Activated naive CD8-positive, alpha-beta T cell (primary cell): Measurements from ENCODE around the gene MMP2.

Experiments
- H3K27ac Mint-ChIP-seq: one replicate; pipeline ENCODE4 v1.8.0; 2021; ENCODE audit warnings: mixed read lengths
- H3K27me3 Mint-ChIP-seq: one replicate; pipeline ENCODE4 v1.8.0; 2021; ENCODE audit warnings: mixed read lengths
- H3K36me3 Mint-ChIP-seq: one replicate; pipeline ENCODE4 v1.8.0; 2021; ENCODE audit warnings: mixed read lengths
- H3K4me1 Mint-ChIP-seq: one replicate; pipeline ENCODE4 v1.8.0; 2021; ENCODE audit warnings: low read depth, mixed read lengths
- H3K4me3 Mint-ChIP-seq: one replicate; pipeline ENCODE4 v1.8.0; 2021; ENCODE audit warnings: mild to moderate bottlenecking, mixed read lengths
- H3K9me3 Mint-ChIP-seq: one replicate; pipeline ENCODE4 v1.8.0; 2021; ENCODE audit warnings: low read depth, mixed read lengths

The MMP2 gene

GRCh38 chr16:55496509-55497145, 17.6 kb downstream of the MMP2 start:
- no peaks in the 10 kb centered on the region for H3K36me3 Mint-ChIP-seq
- H3K27me3 Mint-ChIP-seq = peaks cover 8% of the 10 kb centered on the region
- H3K9me3 Mint-ChIP-seq = no peaks in the 10 kb centered on the region
- no peak overlapping the region for H3K4me3 Mint-ChIP-seq
- peaks cover 7% of the 10 kb centered on the region for H3K4me1 Mint-ChIP-seq
- H3K27ac Mint-ChIP-seq = no peak overlapping the region

DNA sequence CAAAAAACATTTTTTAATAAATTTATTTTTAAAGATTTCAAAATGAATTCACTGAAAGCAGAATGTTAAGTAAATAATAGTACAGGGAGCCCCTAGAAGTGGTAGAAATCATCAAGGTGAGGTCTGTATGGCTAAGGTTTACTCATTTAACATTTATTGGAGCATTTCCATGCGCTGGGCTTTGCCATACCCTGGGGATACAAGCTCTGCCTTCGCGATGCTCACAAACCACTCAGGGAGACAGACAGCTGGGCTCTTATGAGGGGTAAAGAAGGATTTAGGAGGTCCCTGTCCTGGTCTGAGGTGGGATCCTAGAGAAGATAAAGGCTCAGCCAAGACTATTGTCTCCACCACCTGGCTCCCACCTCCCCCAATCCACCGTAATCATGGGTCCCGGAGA, 18.6 kb downstream of the MMP2 start:
- Mint-ChIP-seq H3K4me1 (peaks cover 7% of the 10 kb centered on the region), H3K27me3 (peaks cover 8% of the 10 kb centered on the region), H3K9me3 (no peaks in the 10 kb centered on the region), H3K36me3 (no peaks in the 10 kb centered on the region), H3K4me3 (no peak overlapping the region), H3K27ac (no peak overlapping the region)

- H3K4me3 Mint-ChIP-seq = no peak overlapping the region
- H3K27me3 Mint-ChIP-seq = peaks cover 8% of the 10 kb centered on the region
- no peaks in the 10 kb centered on the region for H3K36me3 Mint-ChIP-seq
- no peaks in the 10 kb centered on the region for H3K9me3 Mint-ChIP-seq
- no peak overlapping the region for H3K27ac Mint-ChIP-seq
- H3K4me1 Mint-ChIP-seq = peaks cover 7% of the 10 kb centered on the region
Observed at GRCh38 chr16:55498101-55498500, 19.1 kb downstream of the MMP2 start.

- Mint-ChIP-seq H3K9me3 (no peaks in the 10 kb centered on the region), H3K27ac (no peak overlapping the region), H3K36me3 (no peaks in the 10 kb centered on the region), H3K27me3 (peaks cover 8% of the 10 kb centered on the region), H3K4me3 (no peak overlapping the region), H3K4me1 (peaks cover 7% of the 10 kb centered on the region)
Observed at GRCh38 chr16:55499281-55499680, 20.3 kb downstream of the MMP2 start.

DNA sequence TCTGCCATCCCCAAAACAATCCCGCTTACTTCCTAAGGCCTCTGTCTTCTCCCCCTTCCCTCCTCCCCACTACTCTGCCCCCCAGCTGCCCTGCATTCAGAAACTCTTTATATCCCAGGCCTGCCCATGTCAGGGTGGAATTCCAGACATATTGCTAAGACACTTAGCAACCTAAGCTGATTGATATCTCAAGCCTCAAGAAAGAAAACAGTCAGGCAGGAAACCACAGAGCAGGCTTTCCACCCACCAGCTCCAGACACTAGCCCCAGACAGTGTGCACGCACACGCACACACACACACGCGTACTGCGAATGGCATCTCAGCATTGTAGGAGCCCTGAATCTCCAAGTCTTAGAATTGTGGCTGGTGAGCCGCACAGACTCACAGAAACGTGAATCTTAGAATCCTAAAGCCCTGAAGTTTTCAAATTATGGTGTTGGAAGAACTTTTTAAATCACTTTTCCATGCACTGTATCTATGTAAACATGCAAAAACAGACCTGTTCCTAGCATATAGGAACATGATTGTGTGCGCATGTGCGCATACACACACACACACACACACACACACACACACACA, 21.0 kb downstream of the MMP2 start:
- no peak overlapping the region for H3K4me3 Mint-ChIP-seq
- no peaks in the 10 kb centered on the region for H3K9me3 Mint-ChIP-seq
- H3K27ac Mint-ChIP-seq = no peak overlapping the region
- H3K4me1 Mint-ChIP-seq = peaks cover 7% of the 10 kb centered on the region
- H3K36me3 Mint-ChIP-seq = no peaks in the 10 kb centered on the region
- H3K27me3 Mint-ChIP-seq = peaks cover 8% of the 10 kb centered on the region

DNA sequence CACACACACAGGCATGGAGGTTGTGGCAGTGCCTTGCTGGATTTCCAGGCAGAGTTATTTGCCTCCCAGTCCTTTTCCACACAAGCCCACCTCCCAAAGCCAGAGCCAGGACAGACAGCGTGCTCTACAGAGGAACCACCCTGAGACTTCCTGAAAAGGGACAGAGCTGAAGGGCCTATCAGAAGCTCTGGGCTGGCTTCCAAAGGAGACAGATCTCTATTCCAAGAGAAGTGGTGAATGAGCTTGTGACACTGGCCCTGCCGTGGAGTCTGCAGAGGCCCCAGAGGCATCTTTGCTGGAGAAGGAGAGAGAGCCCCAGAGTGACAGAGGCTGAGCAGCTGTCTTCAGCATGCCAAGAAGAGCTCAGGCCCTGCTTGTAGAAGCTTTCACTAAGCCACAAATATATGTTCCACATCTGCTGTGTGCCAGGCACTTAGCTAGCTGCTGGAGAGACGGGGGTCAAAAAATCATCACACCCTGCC, 21.6 kb downstream of the MMP2 start:
- Mint-ChIP-seq H3K27ac (no peak overlapping the region), H3K27me3 (peaks cover 8% of the 10 kb centered on the region), H3K36me3 (no peaks in the 10 kb centered on the region), H3K9me3 (no peaks in the 10 kb centered on the region), H3K4me1 (peaks cover 7% of the 10 kb centered on the region), H3K4me3 (no peak overlapping the region)

DNA sequence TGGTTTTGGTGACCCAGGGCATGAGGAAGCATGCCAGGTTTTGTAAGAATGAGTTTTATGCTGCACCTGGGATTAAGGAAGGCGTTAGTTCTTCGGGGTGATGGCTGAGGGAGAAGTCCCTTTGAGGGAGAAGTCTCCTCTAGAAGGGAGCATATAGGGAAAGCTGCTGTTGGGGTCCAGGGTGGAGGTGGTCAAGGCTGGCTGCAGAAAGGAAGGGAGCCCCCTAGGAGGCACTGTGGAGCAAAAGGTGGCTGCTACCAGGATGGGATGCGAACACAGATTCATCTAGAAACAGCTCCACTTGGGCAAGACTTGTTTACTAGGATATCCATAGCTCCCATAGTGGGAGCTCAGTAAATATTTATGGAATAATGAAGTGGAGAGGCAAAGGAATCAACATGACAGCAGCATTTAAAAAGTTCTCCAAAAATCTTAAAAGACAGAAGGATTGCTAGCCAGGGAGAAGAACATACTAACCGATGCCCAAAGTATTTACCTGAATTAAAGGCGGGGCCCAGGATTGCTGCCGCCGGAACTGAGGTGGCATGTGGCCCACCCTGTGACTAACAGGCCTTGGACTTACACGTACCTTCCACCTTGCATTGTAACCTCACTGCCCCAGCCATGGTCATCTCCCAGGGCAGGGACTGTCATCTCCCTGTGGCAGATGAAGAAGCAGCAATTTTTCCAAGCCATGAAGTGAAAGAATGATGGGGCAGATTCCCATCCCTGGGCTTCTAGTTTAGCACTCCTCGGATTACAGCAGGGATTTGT, 22.7 kb downstream of the MMP2 start:
- Mint-ChIP-seq H3K4me1 (peaks cover 7% of the 10 kb centered on the region), H3K4me3 (no peak overlapping the region), H3K27ac (no peak overlapping the region), H3K36me3 (no peaks in the 10 kb centered on the region), H3K27me3 (peaks cover 3% of the 10 kb centered on the region), H3K9me3 (no peaks in the 10 kb centered on the region)

DNA sequence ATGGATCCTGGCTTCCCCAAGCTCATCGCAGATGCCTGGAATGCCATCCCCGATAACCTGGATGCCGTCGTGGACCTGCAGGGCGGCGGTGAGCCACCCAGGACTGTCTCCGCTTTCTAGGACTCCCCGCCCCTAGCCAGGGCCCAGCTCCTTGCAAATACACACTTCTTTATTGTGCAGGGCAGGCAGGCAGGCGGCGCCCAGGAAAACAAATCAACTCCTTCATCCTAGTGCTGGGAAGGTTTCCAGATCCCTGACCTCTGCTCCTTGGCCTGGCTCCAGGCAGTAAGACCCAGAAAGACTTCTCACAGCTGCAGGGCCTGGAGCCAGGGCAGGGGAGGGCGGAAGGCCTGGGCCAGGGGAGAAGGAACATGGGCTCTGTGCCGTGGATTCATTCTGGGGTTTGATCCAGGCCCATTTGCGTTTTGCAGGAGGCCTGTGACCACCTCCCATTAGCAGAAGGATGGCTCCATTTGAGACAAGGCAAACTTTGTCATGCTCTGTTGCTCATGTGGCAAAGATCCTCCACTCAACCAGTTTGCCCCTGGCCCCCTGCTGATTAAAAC, 23.9 kb downstream of the MMP2 start:
- no peak overlapping the region for H3K4me3 Mint-ChIP-seq
- H3K4me1 Mint-ChIP-seq = peaks cover 4% of the 10 kb centered on the region
- H3K27ac Mint-ChIP-seq = no peak overlapping the region
- H3K36me3 Mint-ChIP-seq = no peaks in the 10 kb centered on the region
- no peaks in the 10 kb centered on the region for H3K9me3 Mint-ChIP-seq
- H3K27me3 Mint-ChIP-seq = peaks cover 2% of the 10 kb centered on the region

DNA sequence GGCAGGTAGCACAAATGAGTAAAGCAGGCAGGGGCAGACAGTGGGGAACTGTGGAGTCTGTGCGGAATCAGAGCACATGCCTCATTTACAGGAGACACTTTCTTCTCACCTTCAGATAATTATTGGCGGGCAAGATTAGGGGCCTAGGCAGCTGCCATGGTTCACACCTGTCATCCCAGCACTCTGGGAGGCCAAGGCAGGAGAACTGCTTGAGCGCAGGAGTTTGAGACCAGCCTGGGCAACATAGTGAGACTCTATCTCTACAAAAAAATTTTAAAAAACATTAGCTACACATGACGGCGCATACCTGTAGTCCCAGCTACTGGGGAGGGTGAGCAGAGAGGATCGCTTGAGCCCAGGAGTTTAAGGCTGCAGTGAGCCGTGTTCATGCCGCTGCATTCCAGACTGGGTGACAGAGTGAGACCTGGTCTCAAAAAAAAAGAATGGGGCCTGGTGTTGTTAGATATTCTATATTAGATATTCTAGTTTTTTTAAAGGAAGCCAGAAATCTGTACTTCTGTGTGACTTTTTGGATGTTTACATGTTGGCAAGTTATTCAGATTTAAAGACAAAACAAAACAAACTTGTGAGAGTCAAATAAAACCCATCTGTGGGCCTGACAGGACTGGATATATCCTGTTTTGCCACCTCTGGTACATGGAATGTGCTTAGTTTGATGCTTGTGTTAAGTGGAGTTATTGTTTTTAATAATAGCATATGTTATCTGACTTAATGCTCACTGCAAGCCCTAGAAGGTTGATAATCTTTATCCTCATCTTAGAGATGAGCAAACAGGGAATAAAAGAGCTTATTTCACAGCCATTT, 24.9 kb downstream of the MMP2 start:
- Mint-ChIP-seq H3K27me3 (peaks cover 9% of the 10 kb centered on the region), H3K9me3 (no peaks in the 10 kb centered on the region), H3K36me3 (no peaks in the 10 kb centered on the region), H3K4me1 (peaks cover 7% of the 10 kb centered on the region), H3K27ac (no peak overlapping the region), H3K4me3 (no peak overlapping the region)

- no peaks in the 10 kb centered on the region for H3K9me3 Mint-ChIP-seq
- no peak overlapping the region for H3K4me3 Mint-ChIP-seq
- no peaks in the 10 kb centered on the region for H3K36me3 Mint-ChIP-seq
- H3K4me1 Mint-ChIP-seq = peaks cover 3% of the 10 kb centered on the region
- H3K27ac Mint-ChIP-seq = no peak overlapping the region
- H3K27me3 Mint-ChIP-seq = peaks cover 17% of the 10 kb centered on the region
Observed at GRCh38 chr16:55505333-55506015, 26.5 kb downstream of the MMP2 start.

GRCh38 chr16:55506083-55506482, 27.1 kb downstream of the MMP2 start:
- Mint-ChIP-seq H3K9me3 (no peaks in the 10 kb centered on the region), H3K4me3 (no peak overlapping the region), H3K27me3 (peaks cover 19% of the 10 kb centered on the region), H3K27ac (no peak overlapping the region), H3K4me1 (peaks cover 3% of the 10 kb centered on the region), H3K36me3 (no peaks in the 10 kb centered on the region)

DNA sequence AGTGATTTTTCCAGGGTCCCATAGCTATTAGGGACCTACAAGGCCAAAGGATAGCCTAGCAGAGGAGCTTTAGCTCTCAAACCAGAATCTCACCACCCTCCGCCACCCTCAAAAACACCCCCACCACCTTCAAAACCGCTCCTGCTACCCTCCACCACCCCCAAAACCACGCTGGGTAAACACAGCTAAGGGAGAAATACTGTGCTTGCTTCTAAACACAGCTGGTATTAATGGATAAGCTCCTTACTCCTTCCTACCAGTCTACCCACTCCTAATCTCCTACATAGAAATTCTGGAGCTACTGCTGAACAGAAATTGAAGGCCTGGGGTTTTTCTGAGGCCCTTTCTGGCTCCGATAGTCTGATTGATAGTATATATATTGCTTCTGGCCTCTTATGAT, 27.7 kb downstream of the MMP2 start:
- H3K4me1 Mint-ChIP-seq = peaks cover 3% of the 10 kb centered on the region
- no peaks in the 10 kb centered on the region for H3K9me3 Mint-ChIP-seq
- no peaks in the 10 kb centered on the region for H3K36me3 Mint-ChIP-seq
- H3K27ac Mint-ChIP-seq = no peak overlapping the region
- peaks cover 19% of the 10 kb centered on the region for H3K27me3 Mint-ChIP-seq
- H3K4me3 Mint-ChIP-seq = no peak overlapping the region

DNA sequence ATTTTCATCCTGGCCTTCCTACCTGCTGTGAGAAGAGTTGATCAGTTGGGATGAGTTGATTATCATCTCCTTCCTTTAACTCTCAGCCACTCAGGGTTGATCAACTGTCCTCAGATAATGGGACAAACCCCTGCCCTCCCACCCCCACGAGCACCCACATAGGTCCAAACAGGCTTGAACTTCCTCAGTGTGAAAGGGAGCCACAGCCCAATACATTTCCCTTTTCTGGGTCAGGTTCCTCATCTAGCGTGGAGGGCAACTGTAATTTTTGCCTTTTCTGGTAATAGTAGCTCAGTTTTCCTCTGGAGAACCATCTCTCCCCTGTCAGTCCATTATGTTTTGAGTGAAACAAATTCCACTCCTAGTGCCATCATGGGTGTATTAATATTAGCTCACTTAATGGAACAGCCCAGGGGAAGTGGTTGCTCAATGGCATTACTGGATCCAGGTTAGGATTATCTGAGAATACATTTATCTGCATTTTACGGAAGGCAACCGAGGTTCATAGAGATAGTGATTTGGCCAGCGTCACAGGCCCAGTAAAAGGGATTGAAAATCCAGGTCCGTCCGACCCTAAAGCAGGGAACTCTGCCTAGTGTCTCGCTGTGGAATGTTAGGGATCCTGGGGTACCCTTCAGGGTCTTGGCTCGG, 29.4 kb downstream of the MMP2 start:
- no peak overlapping the region for H3K27ac Mint-ChIP-seq
- peaks cover 19% of the 10 kb centered on the region for H3K27me3 Mint-ChIP-seq
- peaks cover 9% of the 10 kb centered on the region for H3K9me3 Mint-ChIP-seq
- no peaks in the 10 kb centered on the region for H3K36me3 Mint-ChIP-seq
- peak overlapping the region; percentile 75 for H3K4me3 Mint-ChIP-seq
- peaks cover 3% of the 10 kb centered on the region for H3K4me1 Mint-ChIP-seq
